ENCODE data around the gene FFAR2. TPM values are rescaled to one million over a fixed set of nuclear protein-coding genes. Genes with fewer than 3 reads are reported as not detected.

The FFAR2 gene
- total and polyA plus RNA-seq, 2 donors (not counting 1 experiment from before 2014, with no cell fraction given): not detected

DNA sequence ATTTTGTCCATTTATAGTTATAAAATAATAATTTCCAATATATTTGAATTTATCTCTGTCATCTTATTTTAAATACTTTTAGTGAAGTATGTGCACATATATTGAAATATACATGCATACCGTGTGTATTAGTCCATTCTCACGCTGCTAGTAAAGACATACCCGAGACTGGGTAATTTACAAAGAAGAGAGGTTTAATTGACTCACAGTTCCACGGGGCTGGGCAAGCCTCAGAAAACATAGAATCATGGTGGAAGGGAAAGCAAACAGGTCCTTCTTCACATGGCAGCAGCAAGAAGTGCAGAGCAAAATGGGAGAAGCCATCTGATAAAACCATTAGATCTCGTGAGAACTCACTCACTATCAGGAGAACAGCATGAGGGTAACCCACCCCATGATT lies 37.6 kb upstream of the FFAR2 start:
- no peaks in the 10 kb centered on the region for H3K27me3 ChIP-seq (ENCODE audit: control insufficient read depth, insufficient read depth, low read length)
- no peaks in the 10 kb centered on the region for H3K36me3 ChIP-seq (ENCODE audit: control insufficient read depth, insufficient read depth, low read length)
- H2AFZ ChIP-seq (ENCODE audit: low read length): no peak overlapping the region
- H4K20me1 ChIP-seq (ENCODE audit: control insufficient read depth, extremely low read depth, insufficient read depth, low read length): no peaks in the 10 kb centered on the region
- no peaks in the 10 kb centered on the region for H3K4me1 ChIP-seq (ENCODE audit: control insufficient read depth, extremely low read depth, insufficient read depth, low read length)
- no peak overlapping the region for H3K27ac ChIP-seq (ENCODE audit: insufficient read depth, low read length)
- no peaks in the 10 kb centered on the region for H3K79me2 ChIP-seq (ENCODE audit: control insufficient read depth, insufficient read depth, low read length)
- no peak overlapping the region for H3K4me2 ChIP-seq (ENCODE audit: extremely low read depth, insufficient read depth, low read length)
- TF ChIP-seq EZH2 (IDR thresholded peaks at IDR 0.05; ENCODE audit: low read length, missing control alignments): no peak
- TF ChIP-seq, protein P1, sequence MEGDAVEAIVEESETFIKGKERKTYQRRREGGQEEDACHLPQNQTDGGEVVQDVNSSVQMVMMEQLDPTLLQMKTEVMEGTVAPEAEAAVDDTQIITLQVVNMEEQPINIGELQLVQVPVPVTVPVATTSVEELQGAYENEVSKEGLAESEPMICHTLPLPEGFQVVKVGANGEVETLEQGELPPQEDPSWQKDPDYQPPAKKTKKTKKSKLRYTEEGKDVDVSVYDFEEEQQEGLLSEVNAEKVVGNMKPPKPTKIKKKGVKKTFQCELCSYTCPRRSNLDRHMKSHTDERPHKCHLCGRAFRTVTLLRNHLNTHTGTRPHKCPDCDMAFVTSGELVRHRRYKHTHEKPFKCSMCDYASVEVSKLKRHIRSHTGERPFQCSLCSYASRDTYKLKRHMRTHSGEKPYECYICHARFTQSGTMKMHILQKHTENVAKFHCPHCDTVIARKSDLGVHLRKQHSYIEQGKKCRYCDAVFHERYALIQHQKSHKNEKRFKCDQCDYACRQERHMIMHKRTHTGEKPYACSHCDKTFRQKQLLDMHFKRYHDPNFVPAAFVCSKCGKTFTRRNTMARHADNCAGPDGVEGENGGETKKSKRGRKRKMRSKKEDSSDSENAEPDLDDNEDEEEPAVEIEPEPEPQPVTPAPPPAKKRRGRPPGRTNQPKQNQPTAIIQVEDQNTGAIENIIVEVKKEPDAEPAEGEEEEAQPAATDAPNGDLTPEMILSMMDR (conservative IDR thresholded peaks at IDR 0.05 in 1 of 2, IDR thresholded peaks at IDR 0.05 in 1 of 2; ENCODE audit: low read depth in 1 of 2, low read length in 2 of 2): no peak
- no peaks in the 10 kb centered on the region for H3K9me3 ChIP-seq (ENCODE audit: control insufficient read depth, insufficient read depth, low read depth, low read length)
- no peak overlapping the region for H3K4me3 ChIP-seq (replicated peaks in 1 of 4; ENCODE audit: control extremely low read depth in 1 of 4, insufficient read depth in 1 of 4, low read depth in 3 of 4, low read length in 4 of 4)
- no peak for DNase-seq (ENCODE audit: low read depth in 2 of 2)
- H3K9ac ChIP-seq (ENCODE audit: insufficient read depth, low read length): no peak overlapping the region

DNA sequence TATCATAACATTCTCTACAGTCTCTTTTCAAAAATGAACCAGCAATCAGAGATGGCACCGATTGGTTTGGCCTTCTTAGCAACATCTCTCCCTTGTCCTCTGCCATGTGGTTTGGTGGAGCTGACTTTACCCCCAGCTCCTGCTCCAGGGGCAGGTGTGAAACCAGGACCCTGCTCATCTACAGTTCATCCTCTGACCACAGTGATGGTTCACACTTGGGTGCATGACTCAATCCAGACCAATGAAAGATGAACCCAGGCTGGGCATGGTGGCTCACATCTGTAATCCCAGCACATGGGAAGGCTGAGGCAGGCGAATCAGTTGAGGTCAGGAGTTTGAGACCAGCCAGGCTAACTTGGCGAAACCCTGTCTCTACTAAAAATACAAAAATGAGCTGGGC lies 33.6 kb upstream of the FFAR2 start:
- TF ChIP-seq, protein P1 (conservative IDR thresholded peaks at IDR 0.05 in 1 of 2, IDR thresholded peaks at IDR 0.05 in 1 of 2; ENCODE audit: low read depth in 1 of 2, low read length in 2 of 2): no peak
- TF ChIP-seq EZH2 (IDR thresholded peaks at IDR 0.05; ENCODE audit: low read length, missing control alignments): no peak
- no peak overlapping the region for H2AFZ ChIP-seq (ENCODE audit: low read length)
- no peak for DNase-seq (ENCODE audit: low read depth in 2 of 2)
- no peaks in the 10 kb centered on the region for H3K79me2 ChIP-seq (ENCODE audit: control insufficient read depth, insufficient read depth, low read length)
- no peak overlapping the region for H3K4me3 ChIP-seq (replicated peaks in 1 of 4; ENCODE audit: control extremely low read depth in 1 of 4, insufficient read depth in 1 of 4, low read depth in 3 of 4, low read length in 4 of 4)
- H3K4me1 ChIP-seq (ENCODE audit: control insufficient read depth, extremely low read depth, insufficient read depth, low read length): no peaks in the 10 kb centered on the region
- no peaks in the 10 kb centered on the region for H3K36me3 ChIP-seq (ENCODE audit: control insufficient read depth, insufficient read depth, low read length)
- H3K27me3 ChIP-seq (ENCODE audit: control insufficient read depth, insufficient read depth, low read length): peaks cover 5% of the 10 kb centered on the region
- H3K27ac ChIP-seq (ENCODE audit: insufficient read depth, low read length): no peak overlapping the region
- H3K9ac ChIP-seq (ENCODE audit: insufficient read depth, low read length): no peak overlapping the region
- H3K9me3 ChIP-seq (ENCODE audit: control insufficient read depth, insufficient read depth, low read depth, low read length): no peaks in the 10 kb centered on the region
- no peaks in the 10 kb centered on the region for H4K20me1 ChIP-seq (ENCODE audit: control insufficient read depth, extremely low read depth, insufficient read depth, low read length)
- no peak overlapping the region for H3K4me2 ChIP-seq (ENCODE audit: extremely low read depth, insufficient read depth, low read length)

DNA sequence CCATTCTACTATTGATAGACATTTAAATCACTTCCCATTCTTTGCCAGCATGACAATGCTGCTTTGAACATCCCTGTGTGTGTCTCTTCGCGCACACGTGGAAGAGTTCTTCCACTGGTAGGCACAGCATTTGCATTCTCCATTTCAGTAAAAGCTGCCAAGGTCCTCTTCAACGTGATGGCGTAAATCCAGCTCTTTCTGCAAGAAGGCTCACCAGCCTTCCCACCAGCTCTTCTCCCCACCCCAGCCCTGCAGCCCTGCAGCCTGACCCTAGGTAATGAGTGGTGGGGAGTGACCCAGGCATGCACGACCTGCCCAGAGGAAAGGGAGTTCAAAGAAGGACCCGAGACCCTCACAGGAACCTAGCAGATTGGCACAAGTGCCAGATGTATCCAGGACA lies 31.7 kb upstream of the FFAR2 start:
- H3K4me1 ChIP-seq (ENCODE audit: control insufficient read depth, extremely low read depth, insufficient read depth, low read length): no peaks in the 10 kb centered on the region
- no peak overlapping the region for H3K4me2 ChIP-seq (ENCODE audit: extremely low read depth, insufficient read depth, low read length)
- no peaks in the 10 kb centered on the region for H3K36me3 ChIP-seq (ENCODE audit: control insufficient read depth, insufficient read depth, low read length)
- H3K27me3 ChIP-seq (ENCODE audit: control insufficient read depth, insufficient read depth, low read length): peaks cover 5% of the 10 kb centered on the region
- no peaks in the 10 kb centered on the region for H3K9me3 ChIP-seq (ENCODE audit: control insufficient read depth, insufficient read depth, low read depth, low read length)
- H3K79me2 ChIP-seq (ENCODE audit: control insufficient read depth, insufficient read depth, low read length): no peaks in the 10 kb centered on the region
- TF ChIP-seq, protein P1 (conservative IDR thresholded peaks at IDR 0.05 in 1 of 2, IDR thresholded peaks at IDR 0.05 in 1 of 2; ENCODE audit: low read depth in 1 of 2, low read length in 2 of 2): no peak
- TF ChIP-seq EZH2 (IDR thresholded peaks at IDR 0.05; ENCODE audit: low read length, missing control alignments): no peak
- no peak overlapping the region for H3K9ac ChIP-seq (ENCODE audit: insufficient read depth, low read length)
- H3K27ac ChIP-seq (ENCODE audit: insufficient read depth, low read length): no peak overlapping the region
- DNase-seq (ENCODE audit: low read depth in 2 of 2): no peak
- no peak overlapping the region for H3K4me3 ChIP-seq (replicated peaks in 1 of 4; ENCODE audit: control extremely low read depth in 1 of 4, insufficient read depth in 1 of 4, low read depth in 3 of 4, low read length in 4 of 4)
- H4K20me1 ChIP-seq (ENCODE audit: control insufficient read depth, extremely low read depth, insufficient read depth, low read length): no peaks in the 10 kb centered on the region
- no peak overlapping the region for H2AFZ ChIP-seq (ENCODE audit: low read length)
